IMR-90 (cell line): ENCODE data around the gene UBAP2L. TPM values are rescaled to one million over a fixed set of nuclear protein-coding genes. Genes with fewer than 3 reads are reported as not detected.

Experiments used
- ATAC-seq: fragments of 200-7000 bp; cut with Tn5 transposase; 2 replicates; pipeline ENCODE4 v1.9.1; 2020; ENCODE audit warnings: low read depth, mild to moderate bottlenecking, moderate library complexity
- BruUV-seq: library from RNA; stranded (reverse); fragments of 400-500 nt; replicated peaks from 2 replicates; lab custom pipeline; 2021; lab: Mats Ljungman, UMichigan
- CTCF ChIA-PET: fragments of 300-600 bp; formaldehyde crosslinking; extraction: SDS; loops from one replicate; lab custom pipeline; 2021; ENCODE audit warnings: antibody characterized with exemption; lab: Yijun Ruan, JAX
- POLR2A ChIA-PET: fragments of 300-600 bp; sonication (Branson Sonifier 250); formaldehyde crosslinking; loops from one replicate; lab custom pipeline; 2022; ENCODE audit warnings: antibody characterized with exemption; ENCODE audit not compliant: unreplicated experiment; lab: Charles Lee
- DNase-seq: peaks from one replicate; pipeline ENCODE4 v3.0.0; 2013
- H2AFZ ChIP-seq: replicated peaks from 2 replicates; pipeline ENCODE3; 2013; ENCODE audit warnings: low read length, mild to moderate bottlenecking; ENCODE audit not compliant: poor library complexity
- H2AK5ac ChIP-seq: 2 replicates; pipeline ENCODE4 v1.6.1; 2013; ENCODE audit warnings: low read depth, low read length, inconsistent platforms
- H2AK9ac ChIP-seq: replicated peaks from 2 replicates; pipeline ENCODE3; 2013; ENCODE audit warnings: mild to moderate bottlenecking, low read depth, low read length, moderate library complexity; ENCODE audit not compliant: poor library complexity
- H2BK120ac ChIP-seq: 2 replicates; pipeline ENCODE4 v1.6.1; 2013; ENCODE audit warnings: low read depth, low read length, inconsistent platforms
- H2BK15ac ChIP-seq: 3 replicates; pipeline ENCODE4 v1.6.1; 2013; ENCODE audit warnings: low read depth, low read length, inconsistent platforms
- H2BK20ac ChIP-seq: 2 replicates; pipeline ENCODE4 v1.6.1; 2013; ENCODE audit warnings: low read depth, mild to moderate bottlenecking, inconsistent platforms, low read length, moderate library complexity
- H2BK5ac ChIP-seq: 2 replicates; pipeline ENCODE4 v1.6.1; 2013; ENCODE audit warnings: mild to moderate bottlenecking, low read depth, low read length, inconsistent platforms; ENCODE audit not compliant: poor library complexity, severe bottlenecking
- H3K14ac ChIP-seq: replicated peaks from 2 replicates; pipeline ENCODE4 v1.6.1; 2013; ENCODE audit warnings: low read depth, low read length, inconsistent platforms
- H3K18ac ChIP-seq: 2 replicates; pipeline ENCODE4 v1.6.1; 2013; ENCODE audit warnings: low read depth, low read length, control low read depth
- H3K23ac ChIP-seq: 2 replicates; pipeline ENCODE4 v1.6.1; 2013; ENCODE audit warnings: low read depth, low read length, inconsistent platforms
- H3K27ac ChIP-seq: 2 replicates; pipeline ENCODE4 v1.5.1; 2013; ENCODE audit warnings: mild to moderate bottlenecking, control low read depth, low read length; ENCODE audit not compliant: insufficient read depth
- H3K27me3 ChIP-seq: 2 replicates; pipeline ENCODE4 v1.6.1; 2013; ENCODE audit warnings: low read length; ENCODE audit not compliant: control insufficient read depth, insufficient read depth
- H3K36me3 ChIP-seq: 2 replicates; pipeline ENCODE4 v1.6.1; 2013; ENCODE audit warnings: low read length, mixed read lengths; ENCODE audit not compliant: control insufficient read depth, insufficient read depth
- H3K4ac ChIP-seq: 2 replicates; pipeline ENCODE4 v1.6.1; 2013; ENCODE audit warnings: low read depth, low read length, inconsistent platforms
- H3K4me1 ChIP-seq: 2 replicates; pipeline ENCODE4 v1.6.1; 2013; ENCODE audit warnings: low read length, mixed read lengths; ENCODE audit not compliant: control insufficient read depth, insufficient read depth
- H3K4me2 ChIP-seq: 2 replicates; pipeline ENCODE4 v1.6.1; 2013; ENCODE audit warnings: low read depth, mild to moderate bottlenecking, control low read depth, low read length, moderate library complexity
- H3K4me3 ChIP-seq: 2 replicates; pipeline ENCODE4 v1.5.1; 2013; ENCODE audit warnings: low read depth, mild to moderate bottlenecking, control low read depth, low read length, moderate library complexity; ENCODE audit not compliant: insufficient read depth
- H3K56ac ChIP-seq: 2 replicates; pipeline ENCODE4 v1.6.1; 2013; ENCODE audit warnings: low read length, inconsistent platforms; ENCODE audit not compliant: insufficient read depth; ENCODE audit errors: extremely low read depth
- H3K79me1 ChIP-seq, 2 experiments: 2 replicates each; pipeline ENCODE4 v1.6.1; 2013; ENCODE audit warnings: low read length in 2 of 2, inconsistent platforms in 1 of 2, low read depth in 1 of 2
- H3K9ac ChIP-seq: 2 replicates; pipeline ENCODE4 v1.6.1; 2013; ENCODE audit warnings: low read depth, low read length, control low read depth
- H3K9me1 ChIP-seq: 2 replicates; pipeline ENCODE4 v1.6.1; 2013; ENCODE audit warnings: low read length, inconsistent platforms; ENCODE audit not compliant: insufficient read depth
- H3K9me3 ChIP-seq: 2 replicates; pipeline ENCODE4 v1.6.1; 2013; ENCODE audit warnings: low read length; ENCODE audit not compliant: control insufficient read depth, insufficient read depth
- H4K20me1 ChIP-seq: 2 replicates; pipeline ENCODE4 v1.6.1; 2013; ENCODE audit warnings: low read length, inconsistent platforms; ENCODE audit not compliant: insufficient read depth
- H4K5ac ChIP-seq: 2 replicates; pipeline ENCODE4 v1.6.1; 2013; ENCODE audit warnings: mild to moderate bottlenecking, low read depth, low read length, control low read depth
- H4K8ac ChIP-seq, 2 experiments: 2 replicates each; pipeline ENCODE4 v1.6.1; 2013; ENCODE audit warnings: low read depth in 2 of 2, low read length in 2 of 2, control low read depth in 1 of 2, inconsistent platforms in 1 of 2
- H4K91ac ChIP-seq: 2 replicates; pipeline ENCODE4 v1.6.1; 2013; ENCODE audit warnings: low read depth, low read length, inconsistent platforms; ENCODE audit not compliant: insufficient read depth
- RCOR1 ChIP-seq: IDR thresholded peaks from 2 replicates; pipeline ENCODE4 v1.6.1; 2012; ENCODE audit warnings: mild to moderate bottlenecking, low read length, improper control_type of control experiment; ENCODE audit not compliant: insufficient replicate concordance
- WGBS, 2 experiments: methylation state at CpG; one replicate each; pipeline versions ENCODE4 v1.1.5 to v1.1.7; 2013; ENCODE audit warnings: missing lambda C conversion rate in 2 of 2; ENCODE audit not compliant: insufficient read length in 1 of 2; ENCODE audit errors: extremely low coverage in 2 of 2; 5-methylcytosine and 5-hydroxymethylcytosine counted together
- dilution Hi-C: fragments of 300-500 bp; cut with HindIII; formaldehyde crosslinking; loops from one replicate; pipeline ENCODE4 v1.14.3; 2018; ENCODE audit warnings: low sequenced_read_pairs; ENCODE audit not compliant: unreplicated experiment
- in situ Hi-C: fragments of 300-500 bp; cut with MboI; formaldehyde crosslinking; loops from 3 replicates; pipeline ENCODE4 v1.14.3; 2019; ENCODE audit warnings: low sequenced_read_pairs, inconsistent platforms, mixed read lengths
- intact Hi-C: fragments of 100-400 bp; cut with micrococcal nuclease; formaldehyde crosslinking; loops from 2 replicates; pipeline ENCODE4 v1.10.0; 2022
- polyA plus RNA-seq, 3 experiments: library from polyadenylated mRNA; depleted of rRNA; stranded (reverse); fragments of >200 nt; gene quantifications; 2 replicates each; pipeline ENCODE4 v1.2.3, GENCODE V29; 2012; ENCODE audit warnings: low replicate concordance in 1 of 3
- total RNA-seq: library from RNA; depleted of rRNA; stranded (reverse); fragments of >200 nt; gene quantifications from 2 replicates; pipeline ENCODE4 v1.2.3, GENCODE V29; 2012
- TF ChIP-seq, protein P1 (sequence below): conservative IDR thresholded peaks from 2 replicates; pipeline ENCODE4 v1.5.1; 2012; ENCODE audit warnings: mild to moderate bottlenecking, low read depth, low read length, improper control_type of control experiment

Gene UBAP2L
- total and polyA plus RNA-seq, 2 of the 4 experiments (the other 2 are of a cell fraction), result 57.5 to 149 TPM

DNA sequence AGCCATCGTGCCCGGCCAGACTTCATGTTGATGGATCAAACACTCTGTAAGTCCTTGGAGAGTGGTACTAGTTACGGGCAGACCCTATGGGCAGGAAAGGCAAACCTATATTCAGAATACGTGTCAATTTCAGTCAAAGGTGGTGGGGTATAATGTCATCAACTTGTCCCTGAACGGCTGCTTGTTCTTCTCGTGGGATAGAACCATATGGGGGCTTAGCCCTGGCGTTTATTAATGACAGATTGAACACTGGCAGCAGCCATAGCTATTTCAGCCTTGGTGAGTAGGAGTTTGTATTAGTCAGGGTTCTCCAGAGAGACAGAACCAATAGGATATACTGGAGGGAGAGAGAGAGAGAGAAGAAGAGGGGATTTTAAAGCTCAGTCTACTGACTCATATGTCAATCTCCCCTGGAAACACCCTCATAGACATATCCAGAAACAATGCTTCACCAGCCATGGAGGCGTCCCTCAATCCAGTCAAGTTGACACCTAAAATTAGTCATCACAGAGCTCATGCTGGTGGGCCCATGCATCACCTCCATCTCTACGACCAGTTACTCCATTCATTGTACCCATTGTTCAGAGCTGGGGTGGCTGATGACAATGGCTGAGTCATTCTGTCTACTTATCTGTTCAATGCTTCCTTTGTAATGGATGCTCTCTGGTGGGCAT is 84.0 kb downstream of the UBAP2L start:
- no peak overlapping the region for H3K4ac ChIP-seq
- no peak for DNase-seq
- no peaks in the 10 kb centered on the region for H3K9me3 ChIP-seq
- no peak overlapping the region for H3K4me3 ChIP-seq
- ChIA-PET POLR2A (no interaction called here), CTCF (no interaction called here)
- H4K20me1 ChIP-seq, result no peaks in the 10 kb centered on the region
- no peak overlapping the region for H2BK120ac ChIP-seq
- no peak overlapping the region for H2BK20ac ChIP-seq
- no peaks in the 10 kb centered on the region for H3K4me1 ChIP-seq
- no peak overlapping the region for H4K8ac ChIP-seq
- H3K14ac ChIP-seq, result no peak overlapping the region
- no peaks in the 10 kb centered on the region for H3K36me3 ChIP-seq
- in situ Hi-C loops, result no loop called here
- H2AK5ac ChIP-seq, result no peak overlapping the region
- ATAC-seq, result no peak
- H2BK15ac ChIP-seq, result no peak overlapping the region
- no peak overlapping the region for H3K9ac ChIP-seq
- no peak overlapping the region for H3K18ac ChIP-seq
- BruUV-seq, result no TSS peak
- intact Hi-C loops, result no loop called here
- 83% methylated on average over 2 of the region's 9 CpGs; no CpG with 5 or more reads in 1 of the 2 experiments for WGBS, 2 experiments
- H4K5ac ChIP-seq, result no peak overlapping the region
- no peak overlapping the region for H3K23ac ChIP-seq
- TF ChIP-seq, protein P1, sequence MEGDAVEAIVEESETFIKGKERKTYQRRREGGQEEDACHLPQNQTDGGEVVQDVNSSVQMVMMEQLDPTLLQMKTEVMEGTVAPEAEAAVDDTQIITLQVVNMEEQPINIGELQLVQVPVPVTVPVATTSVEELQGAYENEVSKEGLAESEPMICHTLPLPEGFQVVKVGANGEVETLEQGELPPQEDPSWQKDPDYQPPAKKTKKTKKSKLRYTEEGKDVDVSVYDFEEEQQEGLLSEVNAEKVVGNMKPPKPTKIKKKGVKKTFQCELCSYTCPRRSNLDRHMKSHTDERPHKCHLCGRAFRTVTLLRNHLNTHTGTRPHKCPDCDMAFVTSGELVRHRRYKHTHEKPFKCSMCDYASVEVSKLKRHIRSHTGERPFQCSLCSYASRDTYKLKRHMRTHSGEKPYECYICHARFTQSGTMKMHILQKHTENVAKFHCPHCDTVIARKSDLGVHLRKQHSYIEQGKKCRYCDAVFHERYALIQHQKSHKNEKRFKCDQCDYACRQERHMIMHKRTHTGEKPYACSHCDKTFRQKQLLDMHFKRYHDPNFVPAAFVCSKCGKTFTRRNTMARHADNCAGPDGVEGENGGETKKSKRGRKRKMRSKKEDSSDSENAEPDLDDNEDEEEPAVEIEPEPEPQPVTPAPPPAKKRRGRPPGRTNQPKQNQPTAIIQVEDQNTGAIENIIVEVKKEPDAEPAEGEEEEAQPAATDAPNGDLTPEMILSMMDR, result no peak
- no peak for TF ChIP-seq RCOR1
- no peak overlapping the region for H2AFZ ChIP-seq
- H3K27me3 ChIP-seq, result peaks cover 4% of the 10 kb centered on the region
- H4K91ac ChIP-seq, result no peak overlapping the region
- dilution Hi-C loops, result no loop called here
- H3K9me1 ChIP-seq, result no peaks in the 10 kb centered on the region
- no peaks in the 10 kb centered on the region for H3K79me1 ChIP-seq
- H2BK5ac ChIP-seq, result no peak overlapping the region
- no peak overlapping the region for H3K56ac ChIP-seq
- no peak overlapping the region for H3K4me2 ChIP-seq
- no peak overlapping the region for H2AK9ac ChIP-seq
- no peak overlapping the region for H3K27ac ChIP-seq
